A549 treated with Hydrocortisone at 1 μM for 4 hours (cell line): ENCODE measurements around the gene FOXL1. TPM values are rescaled to one million over a fixed set of nuclear protein-coding genes. Genes with fewer than 3 reads are reported as not detected.

ENCODE experiments used
- total RNA-seq: library from RNA; stranded (reverse); fragments of 200-300 nt; extraction: Qiagen RNA extraction; gene quantifications from 5 replicates; pipeline ENCODE4 v1.2.3, GENCODE V29; 2022

The FOXL1 gene
- 1.1 to 2.6 TPM (median 1.6 TPM) in 5 replicates for total RNA-seq

GRCh38 chr16:86578061-86578599, at the start of gene FOXL1:
FOXL1 (plus strand) TSS chr16:86578549; CDS start chr16:86578724, 175 bp downstream.

GRCh38 chr16:86554917-86555703, 23.2 kb upstream of the FOXL1 start, which contains the start of gene MTHFSD:
MTHFSD (minus strand) TSS chr16:86555235; CDS start chr16:86555184, 51 bp downstream.

GRCh38 chr16:86566601-86566965, 11.8 kb upstream of the FOXL1 start, which contains the start of gene FOXC2:
FOXC2 (plus strand) TSS chr16:86566829; CDS start chr16:86567336, 507 bp downstream.

Other genes starting within 250 kb of the FOXL1 start
- gene FOXF1, start 68.0 kb upstream of the FOXL1 start, total RNA-seq = 0.03 TPM in 2 of 5 replicates, not detected in the others
- 10.2 to 14.8 TPM (median 11.6 TPM) in 5 replicates for gene MTHFSD, start 23.3 kb upstream of the FOXL1 start, total RNA-seq
- gene FOXC2, start 11.7 kb upstream of the FOXL1 start, total RNA-seq = 4.3 to 5.1 TPM (median 4.9 TPM) in 5 replicates